Keratinocyte (primary cell): ENCODE results near the gene PRELP. TPM values are rescaled to one million over a fixed set of nuclear protein-coding genes. Genes with fewer than 3 reads are reported as not detected.

Experiments
- DNase-seq: peaks from one replicate; pipeline ENCODE4 v3.0.0-alpha.2; 2011; ENCODE audit warnings: low read depth, missing footprints, low spot score
- FAIRE-seq: peaks from 2 replicates; lab custom pipeline; 2011; peaks lifted over from hg19 to GRCh38; lab: Jason Lieb, UNC
- H2AFZ ChIP-seq: 2 replicates; pipeline ENCODE4 v1.6.0; 2012; ENCODE audit warnings: low read length, control low read depth, inconsistent platforms; ENCODE audit not compliant: control insufficient read depth
- H3K27ac ChIP-seq: 2 replicates; pipeline ENCODE4 v1.5.1; 2011; ENCODE audit warnings: low read length; ENCODE audit not compliant: control insufficient read depth, insufficient read depth
- H3K27me3 ChIP-seq: 3 replicates; pipeline ENCODE4 v1.6.0; 2011; ENCODE audit warnings: low read length; ENCODE audit not compliant: control insufficient read depth, insufficient read depth; ENCODE audit errors: extremely low read depth
- H3K36me3 ChIP-seq, 2 experiments: 2 replicates in 1 of 2; 3 replicates in 1 of 2; pipeline ENCODE4 v1.5.1; 2011; ENCODE audit warnings: low read length in 2 of 2, mild to moderate bottlenecking in 1 of 2; ENCODE audit not compliant: control insufficient read depth in 2 of 2, insufficient read depth in 2 of 2; ENCODE audit errors: extremely low read depth in 1 of 2
- H3K4me1 ChIP-seq: 3 replicates; pipeline ENCODE4 v1.5.1; 2011; ENCODE audit warnings: low read length; ENCODE audit not compliant: control insufficient read depth, insufficient read depth; ENCODE audit errors: extremely low read depth
- H3K4me2 ChIP-seq: 3 replicates; pipeline ENCODE4 v1.6.0; 2011; ENCODE audit warnings: low read depth, low read length; ENCODE audit not compliant: control insufficient read depth, insufficient read depth; ENCODE audit errors: extremely low read depth
- H3K4me3 ChIP-seq, 3 experiments: fragments of 200-600 bp in 1 of 3; sonication (generic) in 1 of 3; 2 replicates in 2 of 3; 3 replicates in 1 of 3; pipeline ENCODE4 v1.5.1; 2011 to 2016; ENCODE audit warnings: low read length in 3 of 3, mild to moderate bottlenecking in 3 of 3, control low read depth in 2 of 3, inconsistent platforms in 1 of 3, low read depth in 1 of 3, mixed read lengths in 1 of 3, mixed run types in 1 of 3, moderate library complexity in 1 of 3; ENCODE audit not compliant: control insufficient read depth in 2 of 3, insufficient read depth in 2 of 3; ENCODE audit errors: extremely low read depth in 1 of 3
- H3K79me2 ChIP-seq: 2 replicates; pipeline ENCODE4 v1.6.0; 2012; ENCODE audit warnings: low read length; ENCODE audit not compliant: control insufficient read depth, insufficient read depth
- H3K9ac ChIP-seq: 3 replicates; pipeline ENCODE4 v1.6.0; 2011; ENCODE audit warnings: low read length; ENCODE audit not compliant: control insufficient read depth, insufficient read depth; ENCODE audit errors: extremely low read depth
- H3K9me1 ChIP-seq: 3 replicates; pipeline ENCODE4 v1.6.0; 2011; ENCODE audit warnings: low read length; ENCODE audit not compliant: control insufficient read depth, insufficient read depth; ENCODE audit errors: extremely low read depth
- H3K9me3 ChIP-seq: 2 replicates; pipeline ENCODE4 v1.5.1; 2012; ENCODE audit warnings: low read depth, low read length; ENCODE audit not compliant: control insufficient read depth
- H4K20me1 ChIP-seq: 3 replicates; pipeline ENCODE4 v1.6.0; 2011; ENCODE audit warnings: low read length; ENCODE audit not compliant: control insufficient read depth, insufficient read depth; ENCODE audit errors: extremely low read depth
- CTCF ChIP-seq, 3 experiments: IDR thresholded peaks in 1 of 3; conservative IDR thresholded peaks in 1 of 3; optimal IDR thresholded peaks in 1 of 3; 2 replicates in 2 of 3; 3 replicates in 1 of 3; pipeline versions ENCODE3 to v1.5.1; 2011; ENCODE audit warnings: low read length in 3 of 3, mild to moderate bottlenecking in 3 of 3, moderate library complexity in 2 of 3, control low read depth in 1 of 3, inconsistent platforms in 1 of 3; ENCODE audit not compliant: insufficient read depth in 2 of 3; ENCODE audit errors: extremely low read depth in 1 of 3
- EZH2 ChIP-seq: IDR thresholded peaks from one replicate; pipeline ENCODE4 v1.6.1; 2012; ENCODE audit warnings: inconsistent platforms, mild to moderate bottlenecking, low read length, moderate library complexity
- dilution Hi-C: fragments of 300-500 bp; cut with MboI; formaldehyde crosslinking; loops from one replicate; pipeline ENCODE4 v1.7.0; 2020; ENCODE audit warnings: low sequenced_read_pairs; ENCODE audit not compliant: extremely low pct_ligation_motif_present
- polyA plus RNA-seq, 5 experiments: library from polyadenylated mRNA; depleted of rRNA in 3 of 5; stranded (reverse) in 3 of 5; stranded (forward) in 1 of 5; unstranded in 1 of 5; fragments of >200 nt; gene quantifications; 1 replicate in 1 of 5; 2 replicates in 3 of 5; 3 replicates in 1 of 5; pipeline versions ENCODE4 v1.2.1 to v1.2.3, GENCODE V29; 2011 to 2012; ENCODE audit warnings: missing spikeins in 2 of 5, low read depth in 1 of 5, low replicate concordance in 1 of 5

PRELP gene
- polyA plus RNA-seq, 1 donor (not counting 4 experiments of a cell fraction or from before 2014, with no cell fraction given) = 0.01 TPM

- peaks cover 4% of the 10 kb centered on the region for H3K27me3 ChIP-seq
- FAIRE-seq = no peak
- dilution Hi-C loops = no loop called here
Observed at GRCh38 chr1:203492748-203493130, 17.1 kb downstream of the PRELP start.

GRCh38 chr1:203493901-203494300 lies 18.3 kb downstream of the PRELP start, which contains the start of gene OPTC:
Gene OPTC (plus strand): TSS chr1:203494153. CDS start chr1:203496006, 1,853 bp downstream.
- peaks cover 4% of the 10 kb centered on the region for H3K27me3 ChIP-seq
- H3K36me3 ChIP-seq = no peaks in the 10 kb centered on the region
- no peak within 1 kb of the TSS for H3K4me3 ChIP-seq
- no peaks in the 10 kb centered on the region for H3K9me3 ChIP-seq
- no peak within 1 kb of the TSS for H3K27ac ChIP-seq
- no peak within 1 kb of the TSS for H2AFZ ChIP-seq
- no peaks in the 10 kb centered on the region for H3K9me1 ChIP-seq
- no peaks in the 10 kb centered on the region for H3K4me1 ChIP-seq
- FAIRE-seq = no peak
- no peak for DNase-seq
- dilution Hi-C loops = no loop called here
- H4K20me1 ChIP-seq = no peaks in the 10 kb centered on the region
- no peaks in the 10 kb centered on the region for H3K79me2 ChIP-seq
- TF ChIP-seq CTCF (optimal IDR thresholded peaks at IDR 0.05 in 1 of 3, IDR thresholded peaks at IDR 0.05 in 1 of 3, conservative IDR thresholded peaks at IDR 0.05 in 1 of 3; ENCODE audit: extremely low read depth in 1 of 3, insufficient read depth in 2 of 3, low read length in 3 of 3) (no peak), EZH2 (no peak)
- H3K9ac ChIP-seq = no peak within 1 kb of the TSS
- H3K4me2 ChIP-seq = no peak within 1 kb of the TSS

More at GRCh38 chr1:203492748-203493130, 17.1 kb downstream of the PRELP start:
- no peak overlapping the region for H3K9ac ChIP-seq
- no peaks in the 10 kb centered on the region for H4K20me1 ChIP-seq
- H3K4me1 ChIP-seq = no peaks in the 10 kb centered on the region
- H2AFZ ChIP-seq = no peak overlapping the region
- no peak overlapping the region for H3K4me3 ChIP-seq
- H3K36me3 ChIP-seq = no peaks in the 10 kb centered on the region
- TF ChIP-seq EZH2 = no peak
- TF ChIP-seq CTCF (optimal IDR thresholded peaks at IDR 0.05 in 1 of 3, IDR thresholded peaks at IDR 0.05 in 1 of 3, conservative IDR thresholded peaks at IDR 0.05 in 1 of 3; ENCODE audit: extremely low read depth in 1 of 3, insufficient read depth in 2 of 3, low read length in 3 of 3) = no peak
- H3K4me2 ChIP-seq = no peak overlapping the region
- no peaks in the 10 kb centered on the region for H3K9me3 ChIP-seq
- no peaks in the 10 kb centered on the region for H3K9me1 ChIP-seq
- no peaks in the 10 kb centered on the region for H3K79me2 ChIP-seq
- H3K27ac ChIP-seq = no peak overlapping the region
- no peak for DNase-seq
